Thoracic aorta (tissue), 2 donors: ENCODE results near the gene CYSRT1. TPM values are rescaled to one million over a fixed set of nuclear protein-coding genes. Genes with fewer than 3 reads are reported as not detected.
"Not testable (repeated sequence)": the region's sequence is repeated elsewhere in the genome, so short reads cannot be mapped to it uniquely, and the experiment has no call there.

ENCODE experiments used
- ATAC-seq: fragments of 150-250 bp; one replicate; pipeline ENCODE4 v1.8.0; 2017; ENCODE audit warnings: low read depth; ENCODE audit not compliant: insufficient number of reproducible peaks, low FRiP score
- DNase-seq: peaks from one replicate; pipeline ENCODE4 v3.0.0-alpha.2; 2020; ENCODE audit warnings: low spot score
- H3K27ac ChIP-seq, 2 donors: fragments of 200-600 bp; sonication (generic); 1 replicate in 1 of 2; 2 replicates in 1 of 2; pipeline ENCODE4 v1.5.1; 2016; ENCODE audit warnings: mild to moderate bottlenecking in 2 of 2, moderate library complexity in 2 of 2
- H3K27me3 ChIP-seq: fragments of 200-600 bp; sonication (generic); replicated peaks from 2 replicates; pipeline ENCODE4 v1.6.0; 2016; ENCODE audit warnings: mild to moderate bottlenecking; ENCODE audit not compliant: insufficient read depth
- H3K36me3 ChIP-seq: fragments of 200-600 bp; sonication (generic); one replicate; pipeline ENCODE4 v1.5.1; 2016
- H3K4me1 ChIP-seq, 2 donors: fragments of 200-600 bp; sonication (generic); 1 replicate in 1 of 2; 2 replicates in 1 of 2; pipeline versions ENCODE4 v1.5.1 to v1.6.0; 2016; ENCODE audit warnings: low read depth in 2 of 2, mild to moderate bottlenecking in 1 of 2; ENCODE audit not compliant: control insufficient read depth in 1 of 2
- H3K4me3 ChIP-seq: fragments of 200-600 bp; sonication (generic); 2 replicates; pipeline ENCODE4 v1.5.1; 2016; ENCODE audit warnings: mild to moderate bottlenecking
- H3K9me3 ChIP-seq: fragments of 200-600 bp; sonication (generic); 2 replicates; pipeline ENCODE4 v1.5.1; 2016
- total RNA-seq, 2 donors: library from RNA; depleted of rRNA; stranded (reverse); fragments of >200 nt; gene quantifications; one replicate each; pipeline versions ENCODE4 v1.1.0 to v1.2.3, GENCODE V29; 2016
- TF ChIP-seq, protein P1 (sequence below): fragments of 200-600 bp; sonication (generic); IDR thresholded peaks from one replicate; pipeline ENCODE4 v1.5.1; 2019; ENCODE audit warnings: antibody characterized with exemption

Gene CYSRT1
- total RNA-seq, 2 donors from 2014 or later = not detected

DNA sequence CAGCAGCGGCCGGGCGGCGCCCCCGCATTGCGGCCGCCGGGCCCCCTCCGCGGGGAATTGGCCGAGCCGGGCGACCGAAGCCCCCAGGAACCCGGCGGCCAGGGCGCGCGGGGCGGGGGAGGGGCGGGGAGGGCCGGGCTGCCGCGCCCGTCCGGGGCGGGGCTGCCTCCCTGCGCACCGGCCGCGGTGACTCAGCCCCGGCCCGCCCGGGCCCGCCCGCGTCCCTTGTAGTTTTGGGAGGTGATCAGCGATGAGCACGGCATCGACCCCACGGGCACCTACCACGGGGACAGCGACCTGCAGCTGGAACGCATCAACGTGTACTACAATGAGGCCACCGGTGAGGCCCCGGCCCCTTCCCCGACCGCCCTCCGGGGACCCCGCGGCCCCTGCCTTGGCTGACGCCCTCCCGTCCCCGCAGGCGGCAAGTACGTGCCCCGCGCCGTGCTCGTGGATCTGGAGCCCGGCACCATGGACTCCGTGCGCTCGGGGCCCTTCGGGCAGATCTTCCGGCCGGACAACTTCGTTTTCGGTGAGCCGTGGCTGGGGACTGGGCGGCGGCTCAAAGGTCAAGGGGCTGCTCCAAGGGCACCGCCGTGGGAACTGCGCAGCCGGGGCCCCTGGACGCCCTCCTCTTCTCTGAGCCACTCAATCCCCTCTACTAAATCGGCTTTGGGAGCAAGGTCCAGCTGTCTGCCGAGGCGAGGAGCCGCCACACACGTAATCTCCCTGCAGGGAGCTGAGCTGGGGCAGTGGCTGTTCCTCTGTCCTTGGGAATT lies 16.7 kb downstream of the CYSRT1 start:
- H3K4me3 ChIP-seq = peak overlapping the region; percentile 93
- DNase-seq (no peak), ATAC-seq (peak; percentile 54)
- peaks cover 12% of the 10 kb centered on the region for H3K36me3 ChIP-seq
- H3K9me3 ChIP-seq = no peaks in the 10 kb centered on the region
- H3K4me1 ChIP-seq = peaks cover 6 to 40% of the 10 kb centered on the region in 2 donors
- TF ChIP-seq, protein P1, sequence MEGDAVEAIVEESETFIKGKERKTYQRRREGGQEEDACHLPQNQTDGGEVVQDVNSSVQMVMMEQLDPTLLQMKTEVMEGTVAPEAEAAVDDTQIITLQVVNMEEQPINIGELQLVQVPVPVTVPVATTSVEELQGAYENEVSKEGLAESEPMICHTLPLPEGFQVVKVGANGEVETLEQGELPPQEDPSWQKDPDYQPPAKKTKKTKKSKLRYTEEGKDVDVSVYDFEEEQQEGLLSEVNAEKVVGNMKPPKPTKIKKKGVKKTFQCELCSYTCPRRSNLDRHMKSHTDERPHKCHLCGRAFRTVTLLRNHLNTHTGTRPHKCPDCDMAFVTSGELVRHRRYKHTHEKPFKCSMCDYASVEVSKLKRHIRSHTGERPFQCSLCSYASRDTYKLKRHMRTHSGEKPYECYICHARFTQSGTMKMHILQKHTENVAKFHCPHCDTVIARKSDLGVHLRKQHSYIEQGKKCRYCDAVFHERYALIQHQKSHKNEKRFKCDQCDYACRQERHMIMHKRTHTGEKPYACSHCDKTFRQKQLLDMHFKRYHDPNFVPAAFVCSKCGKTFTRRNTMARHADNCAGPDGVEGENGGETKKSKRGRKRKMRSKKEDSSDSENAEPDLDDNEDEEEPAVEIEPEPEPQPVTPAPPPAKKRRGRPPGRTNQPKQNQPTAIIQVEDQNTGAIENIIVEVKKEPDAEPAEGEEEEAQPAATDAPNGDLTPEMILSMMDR = no peak
- H3K27ac ChIP-seq = peak overlapping the region; percentile 86 to 89
- H3K27me3 ChIP-seq = no peaks in the 10 kb centered on the region

DNA sequence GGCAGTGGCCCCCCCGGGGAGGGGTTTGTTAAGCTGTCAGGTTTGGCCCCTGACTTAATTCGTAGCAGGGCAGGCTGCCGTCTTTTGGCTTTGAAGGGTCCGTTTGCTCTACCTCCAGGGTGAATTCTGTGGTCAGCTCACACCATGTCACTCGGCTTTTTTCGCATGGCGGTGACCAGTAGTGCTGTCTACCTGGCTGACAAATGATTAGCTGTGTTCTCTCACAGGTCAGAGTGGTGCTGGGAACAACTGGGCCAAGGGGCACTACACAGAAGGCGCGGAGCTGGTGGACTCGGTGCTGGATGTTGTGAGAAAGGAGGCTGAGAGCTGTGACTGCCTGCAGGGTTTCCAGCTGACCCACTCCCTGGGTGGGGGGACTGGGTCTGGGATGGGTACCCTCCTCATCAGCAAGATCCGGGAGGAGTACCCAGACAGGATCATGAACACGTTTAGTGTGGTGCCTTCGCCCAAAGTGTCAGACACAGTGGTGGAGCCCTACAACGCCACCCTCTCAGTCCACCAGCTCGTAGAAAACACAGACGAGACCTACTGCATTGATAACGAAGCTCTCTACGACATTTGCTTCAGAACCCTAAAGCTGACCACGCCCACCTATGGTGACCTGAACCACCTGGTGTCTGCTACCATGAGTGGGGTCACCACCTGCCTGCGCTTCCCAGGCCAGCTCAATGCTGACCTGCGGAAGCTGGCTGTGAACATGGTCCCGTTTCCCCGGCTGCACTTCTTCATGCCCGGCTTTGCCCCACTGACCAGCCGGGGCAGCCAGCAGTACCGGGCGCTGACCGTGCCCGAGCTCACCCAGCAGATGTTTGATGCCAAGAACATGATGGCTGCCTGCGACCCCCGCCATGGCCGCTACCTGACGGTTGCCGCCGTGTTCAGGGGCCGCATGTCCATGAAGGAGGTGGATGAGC lies 17.6 kb downstream of the CYSRT1 start:
- H3K27me3 ChIP-seq = no peaks in the 10 kb centered on the region
- ATAC-seq (no peak), DNase-seq (no peak)
- H3K27ac ChIP-seq = peak overlapping the region; percentile 76 to 86
- no peaks in the 10 kb centered on the region for H3K9me3 ChIP-seq
- H3K4me1 ChIP-seq = peaks cover 6 to 36% of the 10 kb centered on the region in 2 donors
- peak overlapping the region; percentile 93 for H3K4me3 ChIP-seq
- TF ChIP-seq, protein P1 = no peak
- peaks cover 12% of the 10 kb centered on the region for H3K36me3 ChIP-seq

DNA sequence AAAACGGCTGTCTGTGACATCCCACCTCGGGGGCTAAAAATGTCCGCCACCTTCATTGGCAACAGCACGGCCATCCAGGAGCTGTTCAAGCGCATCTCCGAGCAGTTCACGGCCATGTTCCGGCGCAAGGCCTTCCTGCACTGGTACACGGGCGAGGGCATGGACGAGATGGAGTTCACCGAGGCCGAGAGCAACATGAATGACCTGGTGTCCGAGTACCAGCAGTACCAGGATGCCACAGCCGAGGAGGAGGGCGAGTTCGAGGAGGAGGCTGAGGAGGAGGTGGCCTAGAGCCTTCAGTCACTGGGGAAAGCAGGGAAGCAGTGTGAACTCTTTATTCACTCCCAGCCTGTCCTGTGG lies 18.3 kb downstream of the CYSRT1 start:
- DNase-seq, H3K27ac ChIP-seq, H3K27me3 ChIP-seq, H3K4me3 ChIP-seq, ATAC-seq, H3K9me3 ChIP-seq: not testable (repeated sequence)
- Histone ChIP-seq H3K4me1 (peaks cover 6 to 36% of the 10 kb centered on the region in 2 donors), H3K36me3 (peaks cover 12% of the 10 kb centered on the region)

DNA sequence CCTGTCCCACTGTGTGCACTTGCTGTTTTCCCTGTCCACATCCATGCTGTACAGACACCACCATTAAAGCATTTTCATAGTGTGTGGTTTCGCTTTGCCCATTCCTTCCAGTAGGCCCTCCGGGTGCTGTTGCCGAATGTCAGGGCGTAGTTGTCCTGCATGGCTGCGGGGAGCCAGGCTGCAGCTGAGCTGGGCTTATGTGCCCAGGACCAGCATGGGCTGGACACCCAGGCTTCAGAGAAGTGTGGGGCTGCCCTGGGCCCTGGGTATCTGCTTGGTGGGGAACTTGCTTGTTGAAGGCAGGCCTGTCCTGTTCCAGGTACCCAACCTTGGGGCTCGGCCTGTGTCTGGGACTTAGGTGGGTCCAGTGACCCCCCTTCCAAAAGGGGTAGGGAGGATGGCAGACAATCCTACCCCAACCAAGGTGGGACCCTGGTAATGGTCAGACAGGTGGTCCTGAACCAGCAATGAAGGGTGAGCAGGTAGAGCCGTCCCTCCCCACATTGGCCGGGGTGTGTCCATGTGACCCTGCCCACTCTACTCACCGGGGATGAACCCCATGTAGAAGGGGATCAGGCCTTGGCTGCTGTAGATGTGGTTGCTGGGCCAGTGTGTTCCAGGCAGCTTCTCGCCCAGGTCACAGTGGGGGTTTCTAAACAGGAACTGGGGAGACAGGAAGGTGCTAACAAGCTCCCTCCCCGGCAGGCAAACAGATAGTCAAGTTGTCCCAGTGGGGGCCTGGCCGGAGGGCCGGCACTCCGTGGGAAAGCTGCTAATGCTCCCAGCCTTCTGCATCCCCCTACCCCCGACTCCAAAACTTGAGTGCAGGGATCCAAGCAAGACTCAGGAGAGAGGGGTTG lies 18.9 kb downstream of the CYSRT1 start:
- no peak for DNase-seq
- no peak for ATAC-seq
- no peaks in the 10 kb centered on the region for H3K27me3 ChIP-seq
- no peak overlapping the region for H3K4me3 ChIP-seq
- H3K36me3 ChIP-seq = peaks cover 12% of the 10 kb centered on the region
- no peaks in the 10 kb centered on the region for H3K9me3 ChIP-seq
- no peak overlapping the region for H3K27ac ChIP-seq
- peaks cover 6 to 32% of the 10 kb centered on the region in 2 donors for H3K4me1 ChIP-seq
- TF ChIP-seq, protein P1 = no peak
